ENCODE data around the gene BMPR1B.

DNA sequence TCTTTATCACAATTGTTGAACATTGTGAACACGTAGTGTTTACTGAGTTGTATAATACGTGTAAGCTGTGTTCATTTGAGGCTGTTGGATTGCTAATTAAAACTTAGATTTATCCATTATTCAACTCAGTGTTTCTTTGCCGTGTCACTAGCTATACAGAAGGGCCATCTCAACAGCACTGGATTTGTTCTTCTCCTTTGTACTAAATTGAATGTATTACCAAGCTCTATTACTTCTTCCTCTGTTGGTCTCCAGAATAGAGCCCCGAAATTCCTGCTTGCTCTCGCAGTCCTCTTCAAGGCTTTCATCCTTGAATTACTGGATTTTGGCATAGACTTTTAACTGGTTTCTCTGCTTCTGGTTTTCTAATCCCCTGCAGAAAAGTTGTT is 182.8 kb downstream of the BMPR1B start:
- TF ChIP-seq, protein P1, sequence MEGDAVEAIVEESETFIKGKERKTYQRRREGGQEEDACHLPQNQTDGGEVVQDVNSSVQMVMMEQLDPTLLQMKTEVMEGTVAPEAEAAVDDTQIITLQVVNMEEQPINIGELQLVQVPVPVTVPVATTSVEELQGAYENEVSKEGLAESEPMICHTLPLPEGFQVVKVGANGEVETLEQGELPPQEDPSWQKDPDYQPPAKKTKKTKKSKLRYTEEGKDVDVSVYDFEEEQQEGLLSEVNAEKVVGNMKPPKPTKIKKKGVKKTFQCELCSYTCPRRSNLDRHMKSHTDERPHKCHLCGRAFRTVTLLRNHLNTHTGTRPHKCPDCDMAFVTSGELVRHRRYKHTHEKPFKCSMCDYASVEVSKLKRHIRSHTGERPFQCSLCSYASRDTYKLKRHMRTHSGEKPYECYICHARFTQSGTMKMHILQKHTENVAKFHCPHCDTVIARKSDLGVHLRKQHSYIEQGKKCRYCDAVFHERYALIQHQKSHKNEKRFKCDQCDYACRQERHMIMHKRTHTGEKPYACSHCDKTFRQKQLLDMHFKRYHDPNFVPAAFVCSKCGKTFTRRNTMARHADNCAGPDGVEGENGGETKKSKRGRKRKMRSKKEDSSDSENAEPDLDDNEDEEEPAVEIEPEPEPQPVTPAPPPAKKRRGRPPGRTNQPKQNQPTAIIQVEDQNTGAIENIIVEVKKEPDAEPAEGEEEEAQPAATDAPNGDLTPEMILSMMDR (IDR thresholded peaks at IDR 0.05; ENCODE audit: low read length) = no peak
- no peak for TF ChIP-seq EZH2 (optimal IDR thresholded peaks at IDR 0.05; ENCODE audit: low read depth, low read length)

All from MM.1S (cell line).